ENCODE measurements around the gene ZNF26.

ZNF26 gene

DNA sequence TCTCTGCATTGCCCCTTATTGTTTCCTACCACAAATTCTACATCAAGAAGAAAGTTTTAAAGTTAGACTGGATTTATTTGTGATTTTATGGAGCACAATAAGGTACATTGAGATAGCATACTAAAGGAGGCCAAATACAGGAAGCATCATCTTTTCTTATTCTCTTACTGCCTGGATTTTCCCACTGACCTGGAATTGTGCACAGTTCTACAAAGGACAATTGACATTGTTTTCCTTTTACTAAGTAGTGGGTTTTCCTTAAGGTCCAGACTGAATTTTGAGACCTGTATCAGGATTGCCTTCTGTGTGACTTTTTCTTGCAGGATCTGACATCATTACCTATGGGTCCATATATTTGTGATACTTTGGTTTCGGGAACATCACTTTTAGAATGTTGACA lies 75.8 kb downstream of the ZNF26 start:
- DNase-seq (ENCODE audit: low spot score), result no peak

- no peak for DNase-seq (ENCODE audit: low spot score)
Observed at GRCh38 chr12:133063556-133063955, 77.4 kb downstream of the ZNF26 start.

DNA sequence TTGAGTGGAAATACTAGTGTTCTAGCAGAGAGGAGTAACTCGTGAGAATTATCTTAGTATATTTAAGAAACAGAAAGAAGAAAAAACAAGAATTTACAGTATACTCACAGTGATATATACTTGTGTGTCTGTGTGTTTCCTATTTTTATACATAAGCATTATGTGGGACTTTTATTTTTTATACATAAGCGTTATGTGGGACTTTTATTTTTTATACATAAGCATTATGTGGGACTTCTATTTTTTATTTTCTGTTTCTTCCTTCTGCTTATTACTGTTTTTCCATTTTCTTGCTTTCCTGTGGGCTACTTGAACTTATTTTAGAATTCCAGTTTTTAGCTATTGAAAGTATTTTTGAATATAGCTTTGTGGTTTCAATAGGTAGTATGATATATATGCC lies 87.7 kb downstream of the ZNF26 start:
- no peak for DNase-seq (ENCODE audit: low spot score)
